CD14-positive monocyte (primary cell): Measurements from ENCODE around the gene RTN4RL1. TPM values are rescaled to one million over a fixed set of nuclear protein-coding genes. Genes with fewer than 3 reads are reported as not detected.

ENCODE experiments used
- DNase-seq, 3 donors: peaks; one replicate each; pipeline ENCODE4 v3.0.0-alpha.2; 2011 to 2022
- H2AFZ ChIP-seq: 2 replicates; pipeline ENCODE4 v1.6.0; 2012; ENCODE audit warnings: mild to moderate bottlenecking, low read depth, low read length, inconsistent platforms; ENCODE audit not compliant: insufficient read depth, poor library complexity, severe bottlenecking
- H3K27ac ChIP-seq, 2 donors: 1 replicate in 1 of 2; 2 replicates in 1 of 2; pipeline ENCODE4 v1.5.1; 2012 to 2013; ENCODE audit warnings: low read length in 2 of 2, control low read depth in 1 of 2, inconsistent platforms in 1 of 2, low read depth in 1 of 2, mild to moderate bottlenecking in 1 of 2
- H3K27me3 ChIP-seq, 2 donors: one replicate each; pipeline versions ENCODE4 v1.6.0 to v1.6.1; 2011 to 2013; ENCODE audit warnings: low read length in 2 of 2; ENCODE audit not compliant: control insufficient read depth in 2 of 2, insufficient read depth in 2 of 2
- H3K36me3 ChIP-seq, 2 donors: replicated peaks in 1 of 2; 1 replicate in 1 of 2; 2 replicates in 1 of 2; pipeline versions ENCODE4 v1.5.1 to v1.6.1; 2012 to 2013; ENCODE audit warnings: low read length in 2 of 2, control low read depth in 1 of 2, inconsistent platforms in 1 of 2, mild to moderate bottlenecking in 1 of 2; ENCODE audit not compliant: insufficient read depth in 2 of 2, control insufficient read depth in 1 of 2
- H3K4me1 ChIP-seq, 2 donors: 1 replicate in 1 of 2; 2 replicates in 1 of 2; pipeline versions ENCODE4 v1.5.1 to v1.6.1; 2012 to 2013; ENCODE audit warnings: low read length in 2 of 2, control low read depth in 1 of 2, inconsistent platforms in 1 of 2, mild to moderate bottlenecking in 1 of 2, moderate library complexity in 1 of 2; ENCODE audit not compliant: insufficient read depth in 2 of 2, control insufficient read depth in 1 of 2
- H3K4me2 ChIP-seq: replicated peaks from 2 replicates; pipeline ENCODE3; 2012; ENCODE audit warnings: low read length, moderate library complexity, mild to moderate bottlenecking; ENCODE audit not compliant: poor library complexity, severe bottlenecking; ENCODE audit errors: extremely low read depth
- H3K4me3 ChIP-seq, 3 experiments: fragments of 200-600 bp in 1 of 3; sonication (generic) in 1 of 3; replicated peaks in 1 of 3; 1 replicate in 2 of 3; 2 replicates in 1 of 3; pipeline ENCODE4 v1.5.1; 2011 to 2013; ENCODE audit warnings: low read length in 3 of 3, mild to moderate bottlenecking in 3 of 3, control low read depth in 2 of 3, low read depth in 2 of 3, inconsistent platforms in 1 of 3, moderate library complexity in 1 of 3
- H3K79me2 ChIP-seq: 2 replicates; pipeline ENCODE4 v1.6.0; 2012; ENCODE audit warnings: mild to moderate bottlenecking, control low read depth, inconsistent platforms, low read length, moderate library complexity; ENCODE audit not compliant: insufficient read depth
- H3K9ac ChIP-seq: 2 replicates; pipeline ENCODE4 v1.6.0; 2017; ENCODE audit warnings: low read length, mild to moderate bottlenecking; ENCODE audit not compliant: insufficient read depth, poor library complexity, severe bottlenecking
- H3K9me3 ChIP-seq, 2 donors: replicated peaks in 1 of 2; 1 replicate in 1 of 2; 2 replicates in 1 of 2; pipeline versions ENCODE4 v1.5.1 to v1.6.1; 2012 to 2013; ENCODE audit warnings: low read length in 2 of 2, control low read depth in 1 of 2; ENCODE audit not compliant: control insufficient read depth in 1 of 2, insufficient read depth in 1 of 2
- H4K20me1 ChIP-seq: 2 replicates; pipeline ENCODE4 v1.6.0; 2012; ENCODE audit warnings: mild to moderate bottlenecking, low read length, control low read depth, moderate library complexity; ENCODE audit not compliant: insufficient read depth
- H3K27ac Mint-ChIP-seq, 7 donors: one replicate each; pipeline ENCODE4 v1.8.0; 2020; ENCODE audit warnings: mild to moderate bottlenecking in 7 of 7, mixed read lengths in 7 of 7, moderate library complexity in 6 of 7, inconsistent platforms in 2 of 7
- H3K27me3 Mint-ChIP-seq, 3 donors: one replicate each; pipeline ENCODE4 v1.8.0; 2021 to 2022; ENCODE audit warnings: low read depth in 3 of 3, mild to moderate bottlenecking in 3 of 3, mixed read lengths in 3 of 3, moderate library complexity in 3 of 3, inconsistent platforms in 1 of 3
- H3K36me3 Mint-ChIP-seq, 2 donors: one replicate each; pipeline ENCODE4 v1.8.0; 2020; ENCODE audit warnings: mixed read lengths in 2 of 2, inconsistent platforms in 1 of 2, mild to moderate bottlenecking in 1 of 2
- H3K4me1 Mint-ChIP-seq: one replicate; pipeline ENCODE4 v1.8.0; 2020; ENCODE audit warnings: mild to moderate bottlenecking, mixed read lengths
- H3K4me3 Mint-ChIP-seq, 2 donors: one replicate each; pipeline ENCODE4 v1.8.0; 2020; ENCODE audit warnings: mild to moderate bottlenecking in 2 of 2, mixed read lengths in 2 of 2, moderate library complexity in 1 of 2
- H3K9me3 Mint-ChIP-seq, 7 donors: one replicate each; pipeline ENCODE4 v1.8.0; 2020 to 2022; ENCODE audit warnings: mixed read lengths in 7 of 7, mild to moderate bottlenecking in 6 of 7, moderate library complexity in 6 of 7, inconsistent platforms in 2 of 7
- CTCF ChIP-seq: fragments of 200-600 bp; IDR thresholded peaks from one replicate; pipeline ENCODE4 v1.8.0; 2022; ENCODE audit warnings: antibody characterized with exemption, mild to moderate bottlenecking
- WGBS: methylation state at CpG from one replicate; pipeline ENCODE4 v1.1.5; 2013; ENCODE audit warnings: missing lambda C conversion rate; ENCODE audit not compliant: insufficient coverage; 5-methylcytosine and 5-hydroxymethylcytosine counted together
- intact Hi-C, 2 donors: fragments of 100-400 bp; cut with micrococcal nuclease; formaldehyde crosslinking; loops; one replicate each; pipeline versions ENCODE4 v1.15.0 to v1.15.1; 2023
- polyA plus RNA-seq, 3 donors: library from polyadenylated mRNA; depleted of rRNA in 1 of 3; unstranded in 2 of 3; stranded (reverse) in 1 of 3; fragments of 300-500 nt in 2 of 3; fragments of >200 nt in 1 of 3; fragmentation: Illumina TruSeq in 2 of 3; gene quantifications; 1 replicate in 2 of 3; 2 replicates in 1 of 3; pipeline ENCODE4 v1.2.3, GENCODE V29; 2012 to 2021

RTN4RL1 gene
- polyA plus RNA-seq, 3 donors: 0.07 to 0.29 (median 0.11) TPM

- Histone ChIP-seq H2AFZ (no peak overlapping the region), H3K4me1 (peaks cover 16 to 32% of the 10 kb centered on the region in 2 donors), H3K9ac (no peak overlapping the region), H3K27ac (no peak overlapping the region), H3K79me2 (peaks cover 11% of the 10 kb centered on the region), H4K20me1 (peaks cover 4% of the 10 kb centered on the region), H3K9me3 (no peaks in the 10 kb centered on the region), H3K4me3 (no peak overlapping the region), H3K36me3 (peaks cover 8 to 21% of the 10 kb centered on the region in 2 donors), H3K27me3 (peaks cover 21 to 37% of the 10 kb centered on the region in 2 donors), H3K4me2 (no peak overlapping the region)
- Mint-ChIP-seq H3K27me3 (peaks cover 31 to 46% (median 38%) of the 10 kb centered on the region in 3 donors), H3K36me3 (peaks cover 15 to 18% of the 10 kb centered on the region in 2 donors), H3K4me1 (peaks cover 27% of the 10 kb centered on the region), H3K9me3 (peaks cover 0 to 9% (median 3%) of the 10 kb centered on the region in 7 donors), H3K4me3 (no peak overlapping the region), H3K27ac (no peak overlapping the region)
- no peak for TF ChIP-seq CTCF
- intact Hi-C loops: no loop called here
- DNase-seq: no peak
- 94% methylated on average over 6 of the region's 6 CpGs for WGBS
These were observed 22.5 kb upstream of the RTN4RL1 start for GRCh38 chr17:2047590-2047989.

- H3K4me2 ChIP-seq: no peak overlapping the region
- H3K4me3 ChIP-seq: no peak overlapping the region
- peaks cover 0 to 2% (median 0%) of the 10 kb centered on the region in 7 donors for H3K9me3 Mint-ChIP-seq
- H4K20me1 ChIP-seq: peaks cover 4% of the 10 kb centered on the region
- no peaks in the 10 kb centered on the region for H3K9me3 ChIP-seq
- no peak overlapping the region for H3K27ac Mint-ChIP-seq
- H3K9ac ChIP-seq: no peak overlapping the region
- WGBS: 92% methylated on average over 3 of the region's 5 CpGs
- H3K27ac ChIP-seq: no peak overlapping the region
- H3K4me1 Mint-ChIP-seq: peaks cover 23% of the 10 kb centered on the region
- TF ChIP-seq CTCF: no peak
- H3K79me2 ChIP-seq: peaks cover 16% of the 10 kb centered on the region
- peaks cover 21 to 27% (median 25%) of the 10 kb centered on the region in 3 donors for H3K27me3 Mint-ChIP-seq
- H3K27me3 ChIP-seq: peaks cover 13 to 21% of the 10 kb centered on the region in 2 donors
- no peak overlapping the region for H2AFZ ChIP-seq
- H3K36me3 Mint-ChIP-seq: peaks cover 17 to 26% of the 10 kb centered on the region in 2 donors
- DNase-seq: no peak
- H3K4me1 ChIP-seq: peaks cover 20 to 24% of the 10 kb centered on the region in 2 donors
- no peak overlapping the region for H3K4me3 Mint-ChIP-seq
- peaks cover 8 to 21% of the 10 kb centered on the region in 2 donors for H3K36me3 ChIP-seq
- intact Hi-C loops: no loop called here
These were observed 19.2 kb upstream of the RTN4RL1 start for GRCh38 chr17:2044263-2044894.
